NOMO-1 treated with DMSO at 0.1 percent for 48 hours (cell line): ENCODE results near the gene ADRA2B.
"Not testable (repeated sequence)": the region's sequence is repeated elsewhere in the genome, so short reads cannot be mapped to it uniquely, and the experiment has no call there.

Experiments used
- DNase-seq: peaks from one replicate; lab custom pipeline; 2025; ENCODE audit not compliant: unreplicated experiment; lab: John Stamatoyannopoulos, UW

ADRA2B gene

DNA sequence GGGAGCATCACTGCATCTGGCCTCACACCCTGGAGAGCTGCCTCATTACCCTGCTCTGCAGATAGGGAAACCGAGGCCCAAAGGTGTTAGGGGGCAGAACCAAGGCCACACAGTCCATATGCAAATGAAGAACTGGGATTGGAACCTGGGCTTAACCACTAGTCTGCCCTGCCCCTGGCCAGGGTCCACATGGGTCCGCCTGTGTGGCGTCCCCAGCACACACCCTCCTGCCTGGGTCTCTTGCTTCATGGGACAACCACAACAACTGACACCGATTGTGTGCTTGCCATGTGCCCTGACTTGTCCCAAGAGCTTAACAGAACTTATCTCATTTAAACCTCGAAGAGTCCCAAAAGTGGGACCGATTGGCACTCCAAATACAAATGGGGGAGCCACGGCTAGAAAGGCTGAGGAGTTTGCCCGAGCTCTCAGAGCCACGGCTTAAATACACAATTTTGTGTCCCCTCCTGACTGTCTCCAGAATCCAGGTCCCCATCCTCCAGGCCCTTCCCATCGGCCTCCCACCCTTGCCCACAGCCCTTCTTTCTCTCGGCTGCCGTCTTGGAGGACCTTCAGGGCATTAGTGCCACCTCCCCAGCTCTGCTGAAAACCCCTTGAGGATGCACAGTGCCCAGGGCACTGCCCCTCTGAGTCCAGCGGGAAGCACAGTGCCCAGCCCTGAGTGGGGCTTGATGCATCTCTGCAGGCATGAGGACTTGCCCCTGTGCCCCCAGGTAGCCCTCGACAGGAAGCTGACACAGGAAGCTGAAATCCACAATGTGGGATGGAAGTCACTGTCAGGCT, 34.6 kb upstream of the ADRA2B start:
- DNase-seq: no peak

DNA sequence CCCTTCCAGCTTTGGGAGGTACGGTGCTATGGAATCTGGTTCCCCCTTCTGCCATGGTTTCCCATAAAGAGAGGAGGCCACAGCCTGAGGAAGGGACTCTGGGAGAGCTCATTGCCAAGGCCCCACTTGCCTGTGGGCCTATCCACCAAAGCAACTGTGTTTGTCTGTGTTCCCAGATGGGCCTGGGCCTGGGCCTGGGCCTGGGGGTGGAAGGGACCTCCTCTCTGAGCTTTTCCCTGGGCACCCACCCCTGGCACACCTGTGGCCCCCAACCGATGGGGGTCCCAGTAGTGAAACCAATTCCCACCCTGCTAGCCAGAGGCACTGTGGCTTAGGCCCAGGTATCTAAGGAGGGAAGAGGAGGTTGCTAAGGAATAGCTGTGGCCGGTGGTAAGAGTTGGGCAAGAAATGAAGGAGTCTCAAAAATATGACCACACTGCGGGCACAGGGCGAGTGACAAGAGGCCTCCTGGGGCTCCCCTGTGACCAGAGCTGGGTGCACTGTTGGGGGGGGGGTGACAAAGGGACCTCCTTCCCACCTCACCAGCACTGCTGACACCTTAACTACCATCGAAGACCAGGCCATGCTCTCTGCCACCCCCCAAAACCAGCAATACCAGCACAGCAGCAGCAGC, 33.8 kb upstream of the ADRA2B start:
- no peak for DNase-seq

DNA sequence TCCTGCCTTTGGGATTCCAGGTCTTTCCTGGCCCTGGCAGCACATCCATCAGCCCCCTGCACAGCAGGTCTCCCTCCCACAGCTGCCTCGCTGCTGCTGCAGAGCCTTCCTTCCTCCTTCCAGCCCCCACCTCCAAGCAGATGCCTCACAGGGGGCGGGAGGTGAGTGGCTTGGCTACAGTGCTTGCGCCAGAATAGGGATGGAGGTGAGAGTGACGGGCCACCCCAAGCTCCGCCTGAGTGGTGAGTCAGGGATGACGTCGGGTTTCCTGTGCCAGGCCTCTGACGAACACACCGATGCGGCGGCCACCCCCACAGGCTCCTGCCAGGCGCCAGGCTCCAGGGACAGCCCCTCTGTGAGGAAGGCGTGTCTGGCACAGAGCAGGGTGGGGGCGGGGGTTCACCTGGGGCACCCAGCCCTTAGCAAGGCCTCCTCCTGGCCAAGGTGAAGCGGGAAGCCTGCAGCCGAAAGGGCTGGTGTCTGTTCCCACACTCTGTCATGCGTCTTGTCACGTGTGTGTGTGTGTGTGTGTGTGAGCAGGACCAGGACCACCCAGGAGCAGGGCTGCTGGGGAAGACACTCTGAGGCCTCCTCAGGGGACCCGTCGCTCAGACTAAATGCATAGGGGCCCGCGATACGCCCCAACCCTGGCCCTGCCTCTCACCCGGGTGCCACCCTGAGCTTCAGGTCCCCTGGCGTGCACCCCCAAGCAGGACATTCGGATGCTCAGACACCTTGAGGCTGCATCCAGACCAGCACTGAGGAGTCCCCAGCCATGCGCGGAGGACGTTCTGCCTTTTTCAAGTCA, 32.2 kb upstream of the ADRA2B start:
- peak; percentile 83 for DNase-seq

DNA sequence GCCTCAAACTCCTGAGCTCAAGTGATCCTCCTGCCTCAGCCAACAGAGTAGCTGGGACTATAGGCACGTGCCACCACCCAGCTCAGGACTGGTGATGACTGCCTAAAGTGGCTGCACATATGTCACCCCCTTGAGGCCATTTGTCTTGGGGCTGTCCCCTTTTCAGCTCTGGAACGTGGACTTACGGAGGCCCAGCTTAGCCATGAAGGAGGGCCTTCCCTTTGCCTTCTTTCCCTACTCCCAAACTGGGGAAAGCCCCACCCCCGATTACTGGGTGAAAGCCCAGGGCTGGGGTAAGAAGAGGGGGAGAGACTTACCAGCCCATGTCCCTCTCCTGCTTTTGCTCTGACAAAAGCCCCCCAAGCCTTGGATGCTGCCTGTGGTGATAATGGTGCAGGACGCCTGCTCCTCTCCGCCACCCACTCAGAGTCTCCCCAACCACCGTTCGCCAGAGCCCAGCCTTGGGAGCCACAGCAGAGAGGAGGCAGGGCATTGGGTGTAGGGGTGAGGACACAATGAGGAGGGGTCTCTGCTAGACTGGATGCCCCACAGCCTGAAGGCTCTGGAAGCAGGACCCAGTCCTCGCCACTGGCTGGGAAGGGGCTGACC, 31.3 kb upstream of the ADRA2B start:
- no peak for DNase-seq

DNA sequence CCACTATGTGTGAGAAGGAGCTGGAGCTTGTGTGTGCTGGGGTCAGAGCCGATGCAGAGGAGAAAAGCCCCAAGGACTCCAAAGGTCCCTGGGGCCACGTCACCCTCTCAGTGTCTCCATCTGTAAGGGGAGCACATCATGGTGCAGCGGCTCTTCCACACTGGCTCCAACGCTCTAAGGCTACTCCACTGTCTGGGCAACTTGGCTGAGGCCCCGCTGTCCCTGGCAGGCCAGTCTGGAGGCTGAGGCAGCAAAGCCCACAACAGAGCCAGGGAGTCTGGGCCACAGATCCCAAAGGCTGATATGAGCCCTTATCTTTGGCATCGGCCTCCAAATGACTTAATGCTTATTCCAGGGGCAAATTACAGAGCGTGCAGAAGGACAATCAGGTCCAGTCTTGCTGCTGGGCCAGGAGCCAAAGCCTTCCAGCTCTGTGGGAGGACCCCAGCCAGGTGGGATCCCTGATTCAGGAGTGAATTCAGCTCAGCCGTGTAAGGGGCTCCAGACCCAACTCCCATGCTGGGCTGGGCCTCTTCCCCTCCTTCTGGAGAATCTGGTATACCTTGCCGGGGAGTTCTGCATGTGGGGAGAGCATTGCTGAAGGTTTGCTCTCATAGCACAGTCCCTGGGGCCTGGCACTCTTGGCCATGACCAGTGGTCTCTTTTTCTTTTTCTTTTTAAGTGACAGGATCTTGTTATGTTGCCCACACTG, 30.7 kb upstream of the ADRA2B start:
- no peak for DNase-seq

DNA sequence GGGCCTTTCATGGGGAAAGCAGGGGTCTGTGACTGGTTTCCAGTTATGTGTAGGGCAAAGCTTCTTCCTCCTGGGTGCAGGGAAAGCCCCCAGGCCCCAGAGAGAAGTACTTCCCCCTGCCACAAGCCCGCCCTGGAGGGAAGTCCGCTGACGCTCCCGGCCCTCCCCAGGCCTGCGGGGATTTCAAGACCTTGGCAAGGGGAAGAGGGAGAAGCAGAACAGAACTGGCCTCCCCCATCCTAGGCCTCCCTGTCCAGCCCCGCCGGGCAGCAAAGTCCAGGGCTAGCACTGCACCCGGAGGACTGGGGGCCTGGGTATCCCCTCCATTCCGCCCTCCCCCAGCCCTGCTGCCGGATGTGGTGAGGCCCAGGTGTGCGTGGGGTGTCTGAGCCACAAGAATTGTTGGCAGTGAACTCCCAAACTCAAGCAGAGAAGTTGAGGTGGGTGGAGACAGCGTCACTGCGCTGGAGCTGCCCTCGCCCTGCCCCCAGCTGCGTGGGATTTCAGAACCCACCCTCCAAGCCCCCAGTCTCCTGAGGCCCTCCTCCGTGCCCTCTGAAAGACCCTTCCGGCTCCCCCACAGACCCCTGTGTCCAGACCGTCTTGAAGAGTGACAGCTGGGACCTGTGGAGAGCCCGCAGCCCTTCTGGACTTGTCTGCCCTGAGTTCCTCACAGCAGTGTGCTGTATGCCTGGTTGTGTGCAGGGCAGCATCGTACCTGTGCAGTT, 29.9 kb upstream of the ADRA2B start:
- peak; percentile 59 for DNase-seq

DNA sequence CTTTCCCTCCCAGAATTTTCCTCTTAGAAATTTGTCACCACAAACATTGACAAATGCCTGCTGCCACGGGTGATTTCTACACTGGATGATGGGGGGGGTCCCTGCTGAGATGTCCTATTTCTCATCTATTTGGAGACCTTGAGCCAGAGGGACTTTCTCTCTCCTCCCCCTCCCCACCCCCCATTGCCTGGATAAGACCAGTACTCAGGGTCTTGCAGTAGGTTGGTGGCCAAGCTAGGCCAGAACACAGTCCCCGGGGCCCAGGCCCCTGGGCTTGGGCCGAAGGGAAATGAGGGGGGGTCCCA, 29.4 kb upstream of the ADRA2B start:
- DNase-seq: no peak

DNA sequence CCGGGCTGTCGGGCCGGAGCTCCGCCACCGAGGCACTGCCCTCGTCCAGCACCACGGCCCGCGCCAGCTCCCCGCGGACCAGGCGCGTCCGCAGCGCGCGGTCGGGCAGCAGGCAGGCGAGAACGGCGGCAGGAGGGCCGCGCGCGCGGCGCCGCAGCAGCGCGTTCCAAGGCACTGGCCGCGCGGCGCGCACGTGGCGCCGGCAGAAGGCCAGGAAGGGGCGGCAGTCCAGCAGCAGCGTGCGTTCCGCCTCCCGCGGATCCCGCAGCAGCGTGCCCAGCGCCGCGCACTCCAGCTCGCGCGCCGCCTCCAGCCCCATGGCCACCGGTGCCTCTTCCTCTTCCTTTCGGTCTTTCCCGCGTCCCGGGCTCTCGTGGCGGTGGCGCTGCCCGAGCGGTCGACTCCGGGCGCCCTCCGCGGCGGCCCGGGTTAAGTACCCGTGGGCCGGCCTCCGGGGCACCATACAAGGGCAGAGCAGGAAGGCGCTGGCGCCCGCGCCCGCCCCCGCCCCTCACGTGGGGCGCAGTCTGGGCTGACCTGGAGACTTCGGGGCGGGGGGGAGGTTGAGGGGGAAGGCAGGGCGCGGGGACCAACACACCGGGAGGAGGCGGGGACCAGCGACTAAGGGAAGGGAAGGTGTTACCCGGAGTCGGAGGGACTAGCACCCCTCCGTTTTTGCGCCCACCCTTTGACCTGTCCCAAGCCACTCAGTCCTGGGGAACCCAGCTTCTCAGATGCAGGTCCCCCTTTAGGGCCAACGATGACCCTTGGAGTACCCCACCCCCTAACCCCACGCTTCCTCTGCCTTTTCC, 28.9 kb upstream of the ADRA2B start, which contains the start of gene DUSP2:
DUSP2 (minus strand) TSS at position 405 of the 812 bp plus-strand sequence; CDS start at position 319, 86 bp downstream.
- DNase-seq: peak; percentile 77

DNA sequence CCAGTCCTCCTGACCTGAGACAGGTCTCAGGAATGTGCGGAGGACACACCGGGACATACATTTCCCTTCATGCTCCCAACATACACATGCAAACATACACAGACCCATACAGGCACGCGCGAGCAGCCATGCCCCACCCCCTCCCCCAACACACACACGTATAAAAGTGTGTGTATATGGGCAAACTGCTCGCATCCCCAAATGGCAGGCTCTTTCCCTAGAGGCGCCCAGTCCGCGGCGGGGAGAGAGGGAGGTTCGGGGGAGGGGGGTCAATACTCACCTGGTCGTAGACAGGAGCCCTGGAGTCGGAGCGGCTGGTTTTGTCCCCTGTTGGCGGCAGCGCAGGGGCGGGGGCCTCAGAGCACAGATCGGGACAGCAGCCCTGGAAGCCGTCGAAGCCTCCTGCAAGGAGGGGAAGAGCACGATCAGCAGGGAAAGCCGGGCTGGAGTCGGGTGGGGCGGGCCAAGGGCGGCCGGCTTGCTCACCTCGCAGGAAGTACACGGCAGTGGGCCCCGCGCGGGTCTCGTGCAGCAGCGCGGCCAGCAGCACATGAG, 28.2 kb upstream of the ADRA2B start:
- DNase-seq: no peak

DNA sequence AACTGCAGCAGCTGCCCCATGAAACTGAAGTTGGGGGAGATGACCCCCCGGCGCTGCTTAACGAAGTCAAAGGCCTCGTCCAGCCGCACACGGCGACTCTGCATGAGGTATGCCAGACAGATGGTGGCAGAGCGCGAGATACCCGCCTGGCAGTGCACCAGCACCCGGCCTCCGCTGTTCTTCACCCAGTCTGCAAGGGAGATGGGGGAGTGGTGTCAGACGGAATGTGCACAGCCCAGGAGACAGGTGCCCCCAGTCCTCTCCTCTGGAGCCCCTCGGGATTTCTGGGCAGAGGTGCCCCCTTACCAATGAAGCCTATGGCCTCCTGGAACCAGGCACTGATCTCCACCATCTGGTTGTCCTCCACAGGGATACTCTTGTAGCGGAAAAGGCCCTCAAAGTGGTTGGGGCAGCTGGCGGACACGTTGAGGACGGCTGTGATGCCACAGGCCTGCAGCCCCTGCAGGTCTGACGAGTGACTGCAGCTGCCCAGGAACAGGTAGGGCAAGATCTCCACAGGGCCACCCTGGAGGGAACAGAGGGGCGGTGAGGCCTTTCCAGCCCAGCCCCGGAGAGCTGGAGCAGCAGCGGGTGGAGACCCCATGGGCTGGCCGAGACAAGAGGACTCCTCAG, 27.6 kb upstream of the ADRA2B start:
- peak; percentile 4 for DNase-seq

DNA sequence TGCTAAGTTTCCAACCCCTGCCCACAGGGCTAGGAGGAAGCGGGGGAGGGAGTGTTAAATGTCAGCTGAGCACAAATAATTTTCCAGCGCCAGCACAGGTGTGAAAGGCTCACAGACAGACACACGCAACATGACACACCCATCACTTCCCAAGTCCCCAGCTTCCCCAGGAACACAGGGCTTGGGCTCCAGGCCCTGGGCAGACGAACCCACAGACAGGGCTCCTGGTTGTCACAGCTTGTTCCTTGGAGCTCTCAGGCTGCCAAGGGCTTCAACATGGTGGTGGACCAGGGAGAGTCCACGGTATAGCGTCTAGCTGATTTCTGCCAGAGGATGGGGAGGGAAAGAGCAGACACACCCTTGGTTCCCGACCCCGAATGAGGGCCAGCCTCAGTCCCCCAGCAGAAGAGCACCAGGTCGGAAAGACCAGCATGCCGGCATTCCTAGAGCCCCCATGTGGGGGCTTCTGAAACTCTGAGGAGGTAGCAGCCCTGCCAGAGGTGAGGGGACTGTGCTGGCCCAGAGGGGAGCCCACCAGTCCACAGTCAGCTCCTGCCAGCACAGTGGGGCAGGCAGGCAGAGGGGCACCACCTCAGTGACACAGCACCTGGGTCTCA, 27.0 kb upstream of the ADRA2B start:
- no peak for DNase-seq

DNA sequence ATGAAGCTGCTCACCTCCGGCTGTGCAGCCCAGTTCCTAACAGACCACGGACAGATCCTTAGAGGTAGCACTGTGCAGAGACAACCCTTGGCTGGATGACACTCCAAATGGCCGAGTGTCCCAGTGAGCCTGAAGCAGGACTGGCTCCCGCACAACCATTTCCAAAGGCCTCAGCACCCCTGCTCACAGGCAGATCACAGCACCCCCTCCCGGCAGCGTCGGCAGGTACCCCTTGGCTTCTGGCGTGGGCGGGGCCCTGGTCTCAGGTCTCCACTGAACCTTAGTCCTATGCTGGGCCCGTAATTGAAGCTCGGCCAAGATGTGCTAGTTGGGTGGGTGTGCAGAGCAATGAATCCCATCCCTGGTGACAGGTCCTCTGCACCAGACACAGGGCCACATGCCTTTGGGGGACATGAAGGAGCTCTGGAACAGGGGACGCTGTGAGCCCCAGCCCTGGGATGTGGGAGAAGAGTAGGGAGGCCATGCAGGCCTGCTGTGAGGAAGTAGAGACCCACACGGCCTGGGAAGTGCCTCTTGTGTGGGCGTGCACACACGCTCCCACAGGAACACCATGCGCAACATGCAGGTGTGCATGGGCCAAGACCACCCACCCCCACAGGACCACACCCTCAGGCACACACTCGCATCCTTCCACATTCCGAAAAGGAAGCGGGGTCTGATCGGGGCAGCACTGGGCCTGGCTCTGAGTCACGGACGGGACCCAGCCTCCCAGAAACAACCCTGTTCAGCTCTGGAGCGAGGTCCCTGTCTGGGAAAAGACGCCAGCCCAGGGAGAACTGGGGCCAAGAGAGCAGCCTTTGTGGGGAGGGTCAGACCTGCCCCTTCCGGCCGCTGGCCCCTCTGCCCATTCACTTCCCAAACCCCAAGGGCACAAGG, 26.1 kb upstream of the ADRA2B start:
- no peak for DNase-seq

DNA sequence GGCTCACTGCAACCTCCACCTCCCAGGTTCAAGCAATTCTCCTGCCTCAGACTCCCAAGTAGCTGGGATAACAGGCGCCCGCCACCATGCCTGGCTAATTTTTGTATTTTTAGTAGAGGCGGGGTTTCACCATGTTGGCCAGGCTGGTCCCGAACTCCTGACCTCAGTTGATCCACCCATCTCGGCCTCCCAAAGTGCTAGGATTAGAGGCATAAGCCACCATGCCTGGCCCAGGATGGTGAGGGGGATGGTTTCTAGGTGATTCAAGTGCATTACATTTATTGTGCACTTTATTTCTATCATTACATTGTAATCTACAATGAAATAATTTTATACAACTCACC, 25.2 kb upstream of the ADRA2B start:
- not testable (repeated sequence) for DNase-seq

DNA sequence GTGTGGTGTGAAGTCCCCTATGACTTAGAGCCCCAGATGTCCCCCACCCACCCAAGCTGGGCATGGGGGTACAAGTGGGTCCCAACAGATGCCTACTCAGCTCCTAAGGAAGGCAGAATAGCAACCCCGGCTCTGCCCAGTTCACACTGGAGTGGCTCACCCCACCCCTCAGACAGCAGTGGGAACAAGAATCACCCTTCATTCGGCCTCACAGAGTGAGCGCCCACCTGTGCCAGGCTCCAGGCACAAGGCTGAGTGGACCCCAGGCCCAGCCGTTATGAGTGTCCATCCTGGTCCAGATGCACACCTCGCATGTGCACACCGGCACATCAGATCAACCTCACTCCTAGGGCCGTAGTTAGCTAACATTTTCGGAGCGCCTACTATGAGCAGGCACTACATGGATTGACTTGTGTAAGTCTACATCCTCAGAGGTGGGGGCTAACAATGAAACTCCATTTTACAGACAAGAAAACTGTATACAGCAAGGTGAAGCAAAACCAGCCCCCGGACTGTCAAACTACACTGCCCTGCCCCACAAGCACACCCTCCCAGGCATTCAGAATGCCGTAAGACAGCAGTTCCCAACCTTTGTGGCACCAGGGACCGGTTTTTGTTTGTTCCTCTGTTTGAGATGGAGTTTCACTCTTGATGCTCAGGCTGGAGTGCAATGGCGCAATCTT, 24.7 kb upstream of the ADRA2B start:
- DNase-seq: no peak

DNA sequence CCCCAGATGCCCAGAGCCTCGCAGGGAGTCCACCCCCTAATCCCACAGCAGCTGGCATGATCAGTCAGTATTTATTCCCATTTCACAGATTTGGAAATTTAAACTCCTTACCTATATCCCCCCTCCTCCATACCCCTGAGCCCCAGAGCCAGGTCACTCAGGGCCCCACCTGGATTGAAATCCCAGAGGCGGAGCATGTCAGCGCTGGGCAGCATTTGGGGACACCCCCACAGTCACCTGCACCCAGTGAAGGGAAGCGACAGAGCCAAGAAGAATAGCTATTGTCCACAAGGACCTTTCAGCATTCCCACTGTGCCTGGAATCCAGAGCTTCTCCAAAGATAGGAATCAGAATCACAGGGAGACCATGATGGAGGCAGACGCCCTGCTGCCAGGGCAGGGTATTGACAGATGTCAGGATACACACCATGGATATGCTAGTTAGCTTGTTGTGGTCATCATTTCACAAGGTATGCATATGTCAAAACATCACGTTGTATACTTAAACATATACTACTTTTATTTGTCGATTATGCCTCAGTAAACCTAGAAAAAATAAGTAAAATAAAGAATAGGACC, 22.9 kb upstream of the ADRA2B start:
- DNase-seq: no peak
